GM18505 (cell line): ENCODE results near the gene CGNL1.

Experiments used
- ATAC-seq: cut with Tn5 transposase; IDR thresholded peaks from one replicate; pipeline ENCODE4 v1.9.1; 2021; ENCODE audit not compliant: unreplicated experiment
- POLR2A ChIP-seq: IDR thresholded peaks from 4 replicates; pipeline ENCODE4 v1.6.1; 2011; ENCODE audit warnings: borderline replicate concordance; ENCODE audit not compliant: insufficient read depth, insufficient read length; ENCODE audit errors: extremely low read depth

The CGNL1 gene

DNA sequence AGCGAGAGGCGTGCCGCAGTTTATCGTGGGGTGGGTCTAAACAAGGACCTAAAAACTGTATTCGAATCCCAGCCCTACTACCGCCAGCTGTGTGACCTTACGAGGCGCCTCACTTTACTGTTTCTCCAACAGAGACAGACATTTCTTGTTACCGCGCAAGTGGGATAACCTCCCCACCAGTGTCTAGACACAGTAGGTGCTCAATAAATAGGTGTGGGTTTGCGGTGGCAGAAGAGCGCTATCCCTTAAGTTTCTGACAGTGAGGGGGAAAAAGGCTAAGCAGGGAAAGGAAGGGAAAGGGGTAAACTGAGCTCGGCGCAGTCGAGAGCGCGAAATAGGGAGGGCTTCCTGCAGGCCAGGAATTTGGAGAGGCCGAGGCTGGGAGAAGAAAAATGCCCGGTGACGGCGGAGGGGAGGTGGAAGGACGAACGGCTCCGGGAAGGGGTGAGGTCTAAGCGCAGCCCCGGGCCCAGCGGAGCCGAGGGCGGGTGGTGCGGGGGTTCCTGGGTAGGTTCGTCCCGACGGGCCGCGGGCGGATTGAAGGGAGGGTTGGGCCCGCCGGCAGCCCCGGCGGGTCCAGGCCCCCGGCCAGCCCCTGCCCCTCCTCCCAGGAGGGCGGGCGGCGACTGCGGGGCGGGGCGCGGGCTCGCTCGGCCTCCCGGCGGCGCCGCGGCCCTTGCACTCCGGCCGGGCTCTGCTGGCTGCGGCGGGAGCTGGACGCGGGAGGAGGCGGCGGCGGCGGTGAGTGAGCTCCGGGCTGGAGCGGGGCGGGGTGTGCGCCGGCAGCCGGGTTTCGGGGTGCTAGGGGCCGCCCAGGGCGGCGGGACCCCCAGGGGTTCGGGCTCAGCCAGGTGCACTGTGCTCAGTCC lies at the start of gene CGNL1:
TSS of gene CGNL1 (plus strand) at position 679 of the 869 bp plus-strand sequence. CDS start 61,495 bp downstream, outside the sequence.
- TF ChIP-seq POLR2A, result no peak
- no peak for ATAC-seq

DNA sequence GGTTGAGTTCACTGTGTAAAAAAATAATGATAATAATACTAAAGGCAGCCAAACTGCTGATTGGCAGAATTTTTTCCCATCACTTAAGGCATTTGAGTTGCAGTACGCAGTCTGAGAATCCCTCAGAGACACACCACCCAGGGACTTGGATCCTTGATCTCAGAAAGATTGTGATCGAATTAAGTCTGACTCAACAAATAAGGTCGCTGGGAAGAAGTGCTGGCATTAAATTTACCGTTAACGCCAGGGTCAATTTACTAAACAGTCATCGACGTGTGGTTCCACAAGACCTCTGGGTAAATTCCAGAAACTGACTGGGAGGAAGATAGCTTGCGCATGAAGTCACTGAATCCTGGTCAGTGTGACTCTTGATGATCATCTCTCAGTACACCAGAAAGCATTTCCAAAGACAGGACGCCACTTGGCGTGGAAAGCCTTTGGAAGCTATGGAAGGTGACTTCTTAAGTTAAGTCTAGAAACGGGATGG lies 48.3 kb upstream of the CGNL1 start:
- no peak for TF ChIP-seq POLR2A
- no peak for ATAC-seq

DNA sequence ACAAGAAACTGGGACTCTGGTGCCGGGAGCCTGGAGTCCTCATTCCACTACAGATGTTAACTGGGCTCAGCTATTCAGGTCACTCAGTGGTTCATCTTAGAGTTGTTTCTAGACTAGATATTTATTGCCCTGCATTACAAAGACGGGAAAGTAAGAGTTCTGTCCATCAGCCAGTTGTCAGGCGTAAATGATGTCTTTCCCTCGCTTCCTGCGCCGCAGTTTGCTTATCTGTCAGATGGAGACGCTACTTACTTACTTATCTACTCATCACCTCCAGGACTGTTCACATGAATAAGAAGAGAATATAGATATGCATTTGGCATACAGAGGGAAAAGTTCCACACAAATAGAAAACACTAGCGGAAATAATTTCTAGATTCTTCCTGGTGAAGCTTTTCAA lies 47.8 kb upstream of the CGNL1 start:
- no peak for TF ChIP-seq POLR2A
- no peak for ATAC-seq

- ATAC-seq, result no peak
- no peak for TF ChIP-seq POLR2A
Measured at GRCh38 chr15:57328897-57329296, 47.4 kb upstream of the CGNL1 start.

DNA sequence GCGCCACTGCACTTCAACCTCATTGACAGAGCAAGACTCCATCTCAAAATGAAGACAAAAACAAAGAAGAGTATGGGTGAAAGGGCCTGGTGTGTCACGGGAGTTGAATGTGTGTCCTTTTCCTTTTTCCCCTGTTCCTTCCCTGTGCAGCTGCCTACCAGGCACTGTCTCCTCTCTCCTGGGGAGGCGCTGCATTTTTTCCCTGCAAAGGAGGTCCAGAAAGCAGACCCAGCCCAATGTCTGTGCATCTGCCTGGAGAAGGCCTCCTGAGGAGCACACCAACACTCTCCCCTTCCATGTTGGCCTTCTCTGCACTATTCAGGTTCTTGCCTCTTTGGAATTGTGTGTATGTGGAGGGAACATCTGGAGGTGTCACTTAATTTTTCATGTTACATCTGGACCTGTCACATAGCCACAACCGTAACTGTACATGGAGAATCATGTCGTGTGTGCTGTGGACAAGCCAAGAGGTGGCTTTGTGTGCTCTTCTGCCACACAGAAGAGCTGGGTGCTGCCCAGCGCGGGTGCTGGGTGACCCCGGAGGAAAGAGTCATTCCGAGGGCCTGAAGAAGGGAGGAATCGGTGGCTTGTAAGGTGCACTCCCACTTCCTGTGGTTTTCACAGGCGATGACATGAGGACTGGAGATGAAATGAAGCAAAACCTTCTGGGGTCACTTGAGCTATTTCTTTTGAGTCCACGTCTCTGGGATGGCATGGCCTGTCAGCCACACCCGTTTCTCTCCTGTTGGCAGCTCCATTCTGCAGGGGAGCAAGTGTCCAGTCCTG lies 46.5 kb upstream of the CGNL1 start:
- no peak for TF ChIP-seq POLR2A
- ATAC-seq, result no peak

DNA sequence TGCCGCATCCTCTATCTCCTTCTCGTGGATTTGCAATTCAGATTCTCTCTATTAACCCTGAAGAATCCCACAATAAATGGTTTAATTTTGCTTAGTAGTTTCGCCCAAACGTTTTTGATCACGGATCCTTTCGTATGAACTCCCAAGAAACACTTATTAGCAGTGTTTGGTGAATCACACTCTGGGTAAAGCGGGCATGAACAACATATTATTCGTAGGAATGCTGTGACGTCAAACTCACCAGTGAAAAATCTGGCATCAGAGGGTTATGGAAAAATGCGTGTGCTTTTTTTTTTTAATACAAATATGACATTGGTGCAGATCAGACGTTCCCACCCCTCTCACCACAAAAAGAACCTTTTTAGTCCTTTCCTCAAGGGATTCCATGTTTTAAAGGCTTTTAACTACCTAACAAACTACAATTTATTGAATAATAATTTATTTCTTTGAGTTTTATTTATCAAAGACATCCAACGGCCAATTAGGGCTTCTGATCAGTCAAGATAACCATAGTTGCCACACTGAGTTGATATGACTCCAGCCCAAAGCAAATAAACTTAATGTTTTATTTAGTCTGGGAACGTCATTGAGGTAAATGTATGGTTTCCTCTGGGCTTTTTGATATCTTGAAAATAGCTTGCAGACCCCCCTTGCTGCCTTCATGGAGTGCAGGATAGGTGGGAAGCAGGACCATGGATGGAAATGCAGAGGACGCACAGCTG lies 45.5 kb upstream of the CGNL1 start:
- no peak for TF ChIP-seq POLR2A
- no peak for ATAC-seq

GRCh38 chr15:57332326-57332725 lies 44.0 kb upstream of the CGNL1 start:
- no peak for TF ChIP-seq POLR2A
- ATAC-seq, result no peak

- no peak for ATAC-seq
- TF ChIP-seq POLR2A, result no peak
Measured at GRCh38 chr15:57333487-57333886, 42.8 kb upstream of the CGNL1 start.

DNA sequence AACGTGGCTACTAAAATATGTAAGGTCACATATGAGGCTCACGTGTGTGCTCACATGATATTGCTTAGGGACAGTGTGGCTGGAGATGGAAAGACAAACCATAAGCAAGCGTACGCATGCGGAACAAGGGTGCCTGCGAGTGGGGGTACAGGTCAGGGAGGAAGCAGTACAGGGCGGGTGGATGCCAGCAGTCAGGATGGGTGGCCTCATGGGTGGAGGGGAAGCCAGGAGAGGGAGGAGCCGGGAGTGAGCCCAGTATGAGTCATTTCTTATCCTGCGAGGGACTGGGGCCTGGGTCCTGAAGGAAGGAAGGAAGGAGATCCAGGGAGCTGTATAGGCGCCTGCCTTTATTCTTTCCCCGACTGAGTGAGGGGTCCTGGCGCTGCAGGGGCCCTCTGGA lies 42.0 kb upstream of the CGNL1 start:
- no peak for TF ChIP-seq POLR2A

GRCh38 chr15:57335293-57335715 lies 41.0 kb upstream of the CGNL1 start:
- ATAC-seq, result no peak
- TF ChIP-seq POLR2A, result no peak

More for the DNA sequence above, 42.0 kb upstream of the CGNL1 start:
- no peak for ATAC-seq

DNA sequence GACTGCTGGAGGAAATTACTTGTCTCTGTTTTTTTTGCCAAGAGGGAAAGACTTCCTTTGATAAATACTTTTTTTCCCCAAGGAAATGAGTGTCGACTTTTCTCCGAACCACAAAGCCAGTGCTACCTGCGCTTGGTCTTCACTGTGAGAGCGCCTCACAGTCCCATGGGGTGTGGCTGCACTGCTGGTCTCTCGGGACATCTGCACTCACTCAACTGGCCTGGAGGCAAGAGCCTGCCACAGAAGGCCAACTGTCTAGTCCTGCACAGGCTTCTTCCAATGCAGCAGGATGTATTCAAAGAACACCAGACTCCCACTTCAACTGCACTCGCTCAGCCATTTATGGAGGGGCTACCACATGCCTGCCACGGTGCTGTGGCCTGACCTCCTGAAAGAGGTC lies 40.6 kb upstream of the CGNL1 start:
- no peak for TF ChIP-seq POLR2A
- ATAC-seq, result no peak

DNA sequence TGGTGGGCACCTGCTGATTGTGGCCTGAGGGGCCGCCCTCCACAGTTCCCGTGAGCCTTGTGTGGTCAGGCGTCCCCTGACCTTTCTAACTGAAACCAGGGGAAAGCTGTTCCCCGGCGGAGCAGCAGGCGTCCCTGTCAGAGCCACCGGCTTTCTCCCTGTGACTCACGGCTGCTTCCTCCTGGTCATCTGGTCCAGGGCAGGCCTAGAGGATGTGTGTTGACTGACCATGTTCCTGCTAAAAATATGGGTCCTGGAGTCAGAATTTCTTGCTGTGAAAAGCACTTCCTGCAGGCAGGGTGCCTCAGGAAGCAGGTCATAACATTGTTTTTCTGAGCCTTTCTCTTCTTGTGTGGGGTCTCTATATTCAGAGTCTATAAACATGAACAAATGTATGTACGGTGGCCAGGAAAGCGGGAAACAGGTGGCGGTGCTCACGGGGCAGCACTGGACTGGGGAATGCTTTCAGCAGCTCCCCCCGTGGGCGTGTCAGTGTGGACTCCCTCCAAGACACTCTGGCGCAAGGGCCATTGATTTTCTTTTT lies 38.4 kb upstream of the CGNL1 start:
- TF ChIP-seq POLR2A, result no peak
- no peak for ATAC-seq

GRCh38 chr15:57339321-57339720 lies 37.0 kb upstream of the CGNL1 start:
- ATAC-seq, result no peak

DNA sequence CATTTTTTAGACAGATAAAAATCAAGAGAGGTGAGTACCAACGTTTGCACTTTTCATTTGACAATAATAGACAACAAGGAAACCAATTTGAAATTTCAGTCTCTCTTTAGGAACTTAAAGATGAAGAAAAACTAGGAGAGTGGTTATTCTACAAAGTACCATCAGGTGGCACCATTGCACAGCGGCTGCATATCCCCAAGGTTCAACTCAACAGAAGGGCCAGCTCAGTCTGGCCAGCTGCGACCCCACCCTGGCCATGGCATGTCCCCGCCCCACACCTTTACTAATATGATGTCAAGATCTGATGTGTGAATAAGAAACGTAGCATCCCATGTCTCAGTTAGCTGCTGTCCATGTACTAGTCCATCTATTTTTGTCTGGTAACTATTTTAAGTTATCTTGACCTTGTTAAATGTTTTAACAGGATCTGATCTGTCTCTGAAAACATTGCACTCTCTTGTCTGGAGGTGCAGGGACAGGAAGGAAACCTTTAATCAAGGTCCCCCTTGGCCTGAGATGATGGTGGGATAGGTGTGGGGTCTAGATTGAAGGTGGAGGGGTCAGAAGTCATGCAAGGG lies 35.5 kb upstream of the CGNL1 start:
- no peak for ATAC-seq
- TF ChIP-seq POLR2A, result no peak

More at GRCh38 chr15:57339321-57339720, 37.0 kb upstream of the CGNL1 start:
- TF ChIP-seq POLR2A, result no peak
